Measurements from ENCODE around the gene TAB2.

TAB2 gene

DNA sequence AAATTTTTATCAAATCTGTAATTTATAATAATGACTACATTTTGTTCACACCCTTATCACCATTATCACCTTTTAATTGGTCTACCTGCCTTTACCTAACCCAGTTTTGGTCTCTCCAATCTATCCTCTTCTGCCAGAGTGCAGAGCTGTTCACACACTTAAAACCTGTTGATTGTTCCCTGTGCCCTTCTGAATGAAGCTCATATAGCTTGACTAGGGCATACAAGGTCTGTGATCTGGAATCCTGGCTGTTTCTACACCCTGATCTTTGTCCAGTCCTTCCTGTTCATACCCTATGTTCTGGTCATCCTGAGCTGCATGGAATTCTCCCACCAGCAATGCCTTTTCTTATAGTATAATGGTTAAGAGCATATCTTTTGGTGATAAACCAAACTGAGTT is 53.6 kb downstream of the TAB2 start:
- DNase-seq (ENCODE audit: low read depth in 2 of 2), result no peak

DNA sequence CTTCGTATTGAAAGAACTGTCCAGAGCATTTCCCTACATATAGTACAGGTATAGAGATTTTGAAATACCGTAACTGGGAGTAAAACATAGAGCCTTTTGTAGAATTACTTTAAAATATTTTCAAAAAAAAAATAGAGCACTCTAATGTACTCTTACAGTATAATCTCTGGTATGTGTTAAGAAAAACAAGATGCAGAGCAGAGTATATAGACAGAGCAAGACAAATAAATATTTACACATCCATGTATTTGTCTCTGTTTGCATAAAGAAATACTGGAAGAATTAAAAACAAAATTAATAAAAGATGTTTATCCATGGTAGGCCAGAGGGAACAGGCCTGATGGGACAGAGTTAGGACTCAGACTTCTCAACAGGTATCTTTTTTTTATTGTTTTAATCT is 54.5 kb downstream of the TAB2 start:
- DNase-seq (ENCODE audit: low read depth in 2 of 2), result no peak

DNA sequence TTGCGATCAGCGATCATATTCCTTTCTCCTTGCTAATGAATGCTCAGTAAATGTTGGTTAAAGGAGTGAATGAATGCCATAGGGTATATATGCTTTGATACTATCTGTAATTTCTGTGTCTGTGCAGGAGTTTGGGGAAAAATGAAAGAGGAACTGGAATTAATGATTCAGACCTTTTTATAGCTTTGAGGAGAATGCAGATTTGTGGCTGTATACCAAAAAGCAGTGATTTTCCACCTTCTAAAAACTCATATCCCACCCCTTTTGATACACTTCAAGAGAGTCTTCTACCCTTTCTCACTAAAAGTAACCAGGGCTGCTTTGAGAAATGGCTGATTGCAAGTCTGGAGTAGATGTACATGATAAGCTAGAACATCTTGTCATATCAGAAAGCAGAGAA is 56.0 kb downstream of the TAB2 start:
- no peak for DNase-seq (ENCODE audit: low read depth in 2 of 2)

DNA sequence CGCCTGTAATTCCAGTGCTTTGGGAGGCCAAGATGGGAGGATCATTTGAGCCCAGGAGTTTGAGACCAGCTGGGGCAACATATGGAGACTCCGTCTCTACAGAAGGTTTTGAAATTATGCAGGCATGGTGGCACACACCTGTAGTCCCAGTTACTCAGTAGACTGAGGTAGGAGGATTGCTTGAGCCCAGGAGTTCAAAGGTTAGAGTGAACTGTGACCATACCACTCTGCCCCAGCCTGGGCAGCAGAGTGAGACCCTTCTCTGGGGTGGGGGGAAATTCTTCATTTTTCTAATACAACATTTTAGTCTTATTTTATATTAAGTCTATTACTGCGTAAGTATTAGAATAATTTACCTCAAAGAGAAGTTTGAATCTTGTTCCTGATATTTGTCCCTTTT is 62.5 kb downstream of the TAB2 start:
- DNase-seq (ENCODE audit: low read depth in 2 of 2), result no peak

DNA sequence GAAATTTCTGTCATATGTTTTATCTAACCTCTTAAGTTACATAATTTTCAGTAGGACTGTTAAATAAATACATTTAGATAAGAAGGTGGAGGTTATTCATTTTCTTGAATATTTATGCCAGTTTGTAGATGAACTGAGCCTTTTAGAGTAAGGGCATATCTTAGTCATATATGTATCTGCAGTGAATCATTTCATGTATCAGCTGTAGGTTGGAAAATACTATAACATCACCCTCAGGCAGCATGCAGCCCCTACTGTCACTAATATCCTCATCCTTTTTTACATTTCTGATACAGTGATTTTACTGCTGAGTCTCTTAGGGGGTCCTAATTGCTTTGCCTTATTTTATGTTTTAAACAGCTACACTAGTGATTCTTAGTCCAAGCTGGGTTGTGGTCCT is 63.0 kb downstream of the TAB2 start:
- DNase-seq (ENCODE audit: low read depth in 2 of 2), result no peak

DNA sequence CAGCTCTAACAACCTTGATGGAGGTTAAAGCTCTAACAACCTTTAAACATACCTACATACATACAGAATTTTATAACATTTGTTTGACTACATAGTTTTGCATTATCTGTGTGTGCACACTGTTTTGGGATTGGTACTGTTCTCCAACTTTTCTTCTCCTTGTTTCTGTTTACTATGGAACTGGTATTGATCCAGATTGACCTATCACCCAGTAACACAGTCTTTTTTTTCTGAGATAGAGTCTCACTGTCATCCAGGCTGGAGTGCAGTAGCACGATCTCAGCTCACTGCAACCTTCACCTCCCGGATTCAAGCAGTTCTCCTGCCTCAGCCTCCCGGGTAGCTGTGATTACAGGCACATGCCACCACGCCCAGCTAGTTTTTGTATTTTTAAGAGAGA is 65.9 kb downstream of the TAB2 start:
- no peak for DNase-seq (ENCODE audit: low read depth in 2 of 2)

DNA sequence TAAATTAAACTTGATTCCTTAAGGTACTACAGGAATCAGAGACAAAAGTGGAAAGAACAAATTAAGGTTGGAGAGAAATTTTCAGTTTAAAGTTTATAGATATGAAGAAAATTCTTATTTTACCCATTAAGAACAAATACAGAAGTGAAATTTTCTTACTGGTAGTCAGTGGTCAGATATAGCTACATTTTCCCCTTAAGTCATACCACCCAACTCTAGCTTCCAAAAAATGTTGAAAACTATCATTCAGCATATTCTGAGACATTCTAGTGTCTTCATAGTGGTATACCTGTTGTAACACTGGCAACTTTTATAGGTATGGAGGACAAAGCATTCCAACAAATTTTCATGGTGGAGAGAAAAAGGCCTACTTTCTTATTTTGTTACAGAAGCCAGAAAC is 67.0 kb downstream of the TAB2 start:
- no peak for DNase-seq (ENCODE audit: low read depth in 2 of 2)

DNA sequence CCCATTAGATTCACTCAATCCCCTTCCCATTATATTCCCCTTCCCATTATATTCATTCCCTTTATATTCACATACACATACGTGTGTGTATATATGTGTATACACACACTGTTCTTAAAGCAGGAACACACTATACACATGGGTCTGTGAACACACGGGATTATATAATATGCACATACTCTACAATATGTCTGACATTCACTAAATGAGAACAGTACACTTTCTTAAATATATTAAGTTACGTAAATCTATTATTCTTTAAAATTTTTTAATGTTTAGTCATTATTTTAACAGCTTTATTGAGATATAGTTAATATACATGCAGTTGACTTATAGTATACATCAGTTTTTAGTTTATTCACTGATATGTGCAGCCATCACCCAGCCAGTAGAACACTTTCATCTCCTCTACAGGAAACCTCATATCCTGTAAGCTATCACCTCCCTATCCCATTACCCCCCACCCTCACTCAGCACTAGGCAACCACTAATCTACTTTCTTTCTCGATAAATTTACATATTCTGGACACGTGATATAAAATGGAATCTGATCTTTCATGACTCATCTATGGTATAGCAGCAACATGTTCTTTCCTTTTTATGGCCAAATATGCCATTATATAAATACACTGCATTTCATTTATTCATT is 68.6 kb downstream of the TAB2 start:
- no peak for DNase-seq (ENCODE audit: low read depth in 2 of 2)

DNA sequence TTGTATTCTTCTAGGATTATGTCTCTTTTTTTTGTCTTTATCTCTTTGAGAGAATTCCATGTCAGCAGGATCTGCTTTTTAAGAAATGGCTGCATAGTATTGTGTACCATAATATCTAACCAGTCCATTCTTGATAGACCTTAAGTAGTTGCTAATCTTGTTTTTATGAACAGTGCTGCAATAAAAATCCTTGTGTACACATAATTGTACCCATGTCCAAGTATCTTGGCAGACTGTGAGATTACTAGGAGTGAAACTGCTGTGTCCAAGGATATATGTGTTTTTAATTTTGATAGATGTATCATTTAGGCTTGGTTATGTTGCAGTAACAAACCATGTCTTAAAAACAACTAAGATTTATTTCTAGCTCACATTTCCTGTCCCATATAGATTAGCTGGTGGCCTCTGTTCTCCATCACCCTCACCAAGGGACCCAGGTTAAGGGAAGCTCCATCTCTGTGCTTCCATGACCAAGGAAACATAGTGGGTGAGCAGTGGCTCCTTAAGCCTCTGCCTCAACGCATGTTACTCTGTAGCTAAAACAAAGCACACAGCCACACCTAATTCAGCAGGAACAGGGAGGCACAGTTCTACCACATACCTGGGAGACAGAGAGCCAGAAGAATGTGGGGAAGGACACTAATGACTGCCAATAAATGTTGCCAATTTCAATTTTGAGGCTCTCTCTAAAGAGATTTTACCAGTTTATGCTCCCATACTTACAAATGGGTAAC is 70.4 kb downstream of the TAB2 start:
- no peak for DNase-seq (ENCODE audit: low read depth in 2 of 2)

DNA sequence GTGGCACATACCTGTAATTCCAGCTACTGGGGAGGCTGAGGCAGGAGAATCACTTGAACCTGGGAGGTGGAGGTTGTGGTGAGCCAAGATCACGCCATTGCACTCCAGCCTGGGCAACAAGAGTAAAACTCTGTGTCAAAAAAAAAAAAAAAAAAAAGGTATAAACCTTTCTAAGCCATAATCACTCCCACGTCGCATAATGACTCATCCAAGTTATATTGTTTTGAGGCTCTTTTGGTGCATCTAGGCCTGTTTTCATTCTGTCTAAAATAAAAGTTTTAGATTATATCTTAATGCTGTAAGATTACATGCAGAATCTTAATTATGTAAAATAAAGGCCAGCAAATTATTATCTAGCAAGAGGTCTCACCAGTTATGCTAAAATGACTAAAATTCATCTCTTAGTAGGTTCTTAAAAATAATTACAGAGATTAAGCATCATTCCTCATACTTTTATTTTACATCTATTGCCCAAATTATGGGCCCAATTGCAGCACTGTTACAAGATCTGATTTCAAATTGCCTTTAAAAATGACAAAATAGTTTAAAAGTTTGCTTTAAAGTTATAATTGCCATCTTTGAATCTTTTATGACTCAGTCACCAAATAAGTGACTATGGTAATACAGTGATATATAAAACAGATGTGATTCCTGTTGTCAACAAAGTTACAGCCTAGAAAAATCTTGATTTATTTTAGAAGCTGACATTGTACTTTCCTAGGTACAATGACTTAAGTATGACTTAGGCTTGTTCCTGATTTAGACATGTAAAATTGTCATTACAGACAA is 72.2 kb downstream of the TAB2 start:
- DNase-seq (ENCODE audit: low read depth in 2 of 2), result no peak

DNA sequence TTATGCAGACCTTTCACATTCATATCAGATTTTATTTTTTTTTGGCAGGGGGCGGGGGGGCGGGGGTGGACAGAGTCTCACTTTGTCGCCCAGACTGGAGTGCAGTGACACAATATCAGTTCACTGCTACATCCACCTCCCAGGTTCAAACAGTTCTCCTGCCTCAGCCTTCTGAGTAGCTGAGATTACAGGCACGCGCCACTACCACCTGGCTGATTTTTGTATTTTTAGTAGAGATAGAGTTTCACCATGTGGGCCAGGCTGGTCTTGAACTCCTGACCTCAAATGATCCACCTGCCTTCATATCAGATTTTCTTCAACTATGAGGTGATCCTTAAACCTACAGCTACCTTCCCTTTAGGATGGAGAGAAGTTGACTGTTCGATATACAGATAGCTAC is 74.6 kb downstream of the TAB2 start:
- no peak for DNase-seq (ENCODE audit: low read depth in 2 of 2)

DNA sequence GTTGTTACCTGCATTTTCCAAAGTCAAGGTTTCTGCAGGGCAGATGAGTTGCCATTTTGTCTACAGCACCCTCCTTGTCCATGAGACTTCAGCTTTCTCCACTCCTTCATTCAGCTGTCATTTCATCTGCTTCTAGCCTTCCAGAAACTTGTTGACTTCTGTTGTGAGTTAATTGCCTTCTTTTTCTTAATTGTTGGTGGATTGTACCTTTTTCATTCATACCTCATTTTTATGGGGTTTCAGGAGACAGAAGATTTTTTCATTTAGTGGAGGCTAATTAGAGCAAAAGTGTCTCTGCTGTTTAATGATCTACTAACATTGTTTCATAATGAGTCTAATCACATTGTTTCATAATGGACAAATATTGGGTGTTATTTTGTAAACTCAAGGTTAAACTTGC is 75.0 kb downstream of the TAB2 start:
- no peak for DNase-seq (ENCODE audit: low read depth in 2 of 2)

DNA sequence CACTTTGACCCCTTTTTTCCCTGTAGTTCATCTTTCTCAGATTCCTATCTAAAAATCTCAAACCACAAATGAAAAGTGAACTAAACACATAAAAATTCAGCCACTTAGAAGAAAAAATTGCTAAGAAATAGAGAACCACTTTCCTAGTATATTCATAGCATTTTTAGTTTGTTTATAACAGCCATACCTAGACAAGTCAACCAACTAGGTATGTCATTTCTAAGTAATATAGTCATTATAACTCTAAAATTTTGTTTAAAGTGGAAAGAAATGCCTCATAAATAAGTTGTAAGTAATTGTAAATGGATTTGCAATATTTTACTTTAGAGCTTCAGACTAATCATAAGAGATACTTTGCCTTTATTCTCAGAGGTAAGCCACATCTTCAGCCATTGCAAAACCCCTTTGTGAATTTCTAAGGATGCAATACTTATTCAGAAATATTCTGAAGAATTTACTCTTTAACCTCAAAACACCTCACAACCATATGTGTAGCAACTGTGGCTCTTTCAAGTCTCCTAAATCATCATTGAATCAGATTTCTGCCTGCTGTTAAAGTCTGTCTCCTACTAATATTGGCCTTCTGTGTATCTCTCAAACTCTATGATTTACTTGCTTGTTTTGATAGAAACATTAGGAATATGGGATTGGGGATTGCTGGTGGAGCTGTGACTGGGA is 75.6 kb downstream of the TAB2 start:
- DNase-seq (ENCODE audit: low read depth in 2 of 2), result no peak

DNA sequence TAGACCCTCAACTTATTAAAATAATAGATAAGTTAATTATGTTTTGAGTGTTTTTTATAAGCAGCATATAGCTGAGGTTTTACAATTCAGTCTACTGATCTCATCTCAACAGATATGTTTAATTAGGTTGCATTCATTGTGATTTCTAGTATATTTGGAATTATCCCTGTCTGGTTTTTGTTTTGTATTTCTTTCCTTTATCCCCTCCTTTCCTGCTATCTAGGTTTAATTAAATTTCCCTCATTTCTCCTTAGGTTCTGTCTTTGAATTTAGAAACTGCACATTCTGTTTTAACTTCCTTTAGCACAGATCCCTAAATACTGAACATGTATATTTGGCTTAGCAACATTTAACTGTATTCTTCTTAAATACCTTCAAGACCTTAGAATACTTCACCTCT is 77.7 kb downstream of the TAB2 start:
- no peak for DNase-seq (ENCODE audit: low read depth in 2 of 2)

DNA sequence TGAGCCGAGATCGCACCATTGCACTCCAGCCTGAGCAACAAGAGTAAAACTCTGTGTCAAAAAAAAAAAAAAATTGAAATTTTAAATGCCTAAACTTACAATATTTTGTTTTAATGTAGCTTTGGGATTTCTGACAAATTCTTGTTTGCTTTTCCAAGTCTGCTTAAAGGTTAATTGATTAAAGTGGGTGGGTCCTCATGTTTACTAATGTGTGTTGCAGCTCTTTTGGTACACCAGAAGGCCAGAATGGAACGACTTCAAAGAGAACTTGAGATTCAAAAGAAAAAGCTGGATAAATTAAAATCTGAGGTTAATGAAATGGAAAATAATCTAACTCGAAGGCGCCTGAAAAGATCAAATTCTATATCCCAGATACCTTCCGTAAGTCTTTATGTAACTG is 79.9 kb downstream of the TAB2 start:
- no peak for DNase-seq (ENCODE audit: low read depth in 2 of 2)

DNA sequence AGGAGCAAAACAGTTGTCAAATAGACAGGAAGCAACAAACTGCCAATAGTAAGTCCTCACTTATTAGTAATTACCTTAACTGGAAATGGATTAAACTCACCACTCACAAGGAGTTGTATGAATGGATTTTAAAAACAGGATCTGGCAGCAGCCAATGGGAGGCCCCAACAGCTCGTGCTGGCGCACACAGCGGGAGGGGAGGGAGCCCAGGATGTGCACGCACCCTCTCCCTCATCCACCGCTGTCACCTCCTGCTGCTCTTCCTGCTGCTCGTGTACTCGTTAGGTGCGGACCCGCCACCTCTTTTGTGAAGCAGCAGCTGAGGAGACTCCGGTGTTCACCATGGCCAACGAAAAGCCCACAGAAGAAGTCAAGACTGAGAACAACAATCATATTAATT is 82.5 kb downstream of the TAB2 start, which contains the start of gene SUMO4:
Gene SUMO4 (plus strand): TSS at position 213 of the 400 bp plus-strand sequence. CDS start 130 bp downstream, at position 343.
- DNase-seq (ENCODE audit: low read depth in 2 of 2), result no peak

DNA sequence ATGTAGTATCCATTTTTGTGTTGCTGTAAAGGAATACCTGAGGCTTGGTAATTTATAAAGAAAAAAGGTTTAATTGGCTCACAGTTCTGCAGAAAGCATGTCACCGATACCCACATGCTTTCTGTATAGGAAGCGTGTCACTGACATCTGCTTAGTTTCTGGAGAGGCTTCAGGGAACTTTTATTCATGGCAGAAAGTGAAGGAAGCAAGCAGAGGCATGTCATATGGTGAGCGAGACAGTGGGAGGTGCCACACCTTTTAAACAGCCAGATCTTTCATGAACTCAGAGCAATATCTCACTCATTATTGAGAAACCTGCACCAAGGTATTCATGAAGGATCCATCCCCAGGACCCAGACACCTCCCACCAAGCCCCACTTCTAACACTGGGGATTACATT is 86.0 kb downstream of the TAB2 start:
- no peak for DNase-seq (ENCODE audit: low read depth in 2 of 2)

DNA sequence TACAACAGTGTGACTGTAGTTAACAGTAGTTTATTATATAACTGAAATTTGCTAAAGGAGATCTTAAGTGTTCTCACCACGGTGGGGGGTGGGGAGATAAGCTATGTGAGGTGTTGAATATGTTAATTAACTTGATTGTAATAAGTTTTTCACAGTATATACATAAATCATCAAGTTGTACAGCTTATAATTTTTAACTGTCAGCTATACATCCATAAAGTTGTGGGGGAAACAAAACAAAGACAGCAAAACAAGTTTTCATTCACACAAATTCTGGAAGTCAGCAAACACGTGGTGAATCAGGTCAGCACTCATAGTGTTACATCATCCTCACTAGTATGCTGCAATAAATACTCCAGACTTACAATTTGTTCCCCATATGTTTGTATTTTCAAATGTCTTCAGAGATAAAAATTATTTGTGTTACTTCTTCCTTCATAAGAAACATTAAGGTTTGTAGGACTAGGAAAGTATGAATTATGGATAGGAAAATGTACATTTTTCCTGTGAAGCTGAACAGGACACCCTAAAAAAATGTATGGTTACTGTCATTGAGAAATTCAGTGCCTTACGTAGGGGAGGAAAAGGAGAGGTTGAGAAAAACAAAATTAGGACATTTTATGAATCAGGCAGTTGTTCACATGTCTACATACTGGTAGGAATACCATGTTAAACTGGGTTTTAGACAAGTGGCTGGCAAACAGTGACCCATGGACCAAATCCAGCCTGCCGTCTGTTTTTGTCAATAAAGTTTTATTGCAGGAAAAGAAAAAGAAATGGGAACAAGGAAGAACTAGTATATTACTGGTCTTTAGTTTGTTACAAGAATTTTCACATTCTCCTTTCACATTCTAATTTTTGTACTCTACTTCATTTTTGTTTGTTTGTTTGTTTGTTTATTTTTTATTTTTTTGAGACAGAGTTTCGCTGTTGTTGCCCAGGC is 88.6 kb downstream of the TAB2 start:
- DNase-seq (ENCODE audit: low read depth in 2 of 2), result no peak

DNA sequence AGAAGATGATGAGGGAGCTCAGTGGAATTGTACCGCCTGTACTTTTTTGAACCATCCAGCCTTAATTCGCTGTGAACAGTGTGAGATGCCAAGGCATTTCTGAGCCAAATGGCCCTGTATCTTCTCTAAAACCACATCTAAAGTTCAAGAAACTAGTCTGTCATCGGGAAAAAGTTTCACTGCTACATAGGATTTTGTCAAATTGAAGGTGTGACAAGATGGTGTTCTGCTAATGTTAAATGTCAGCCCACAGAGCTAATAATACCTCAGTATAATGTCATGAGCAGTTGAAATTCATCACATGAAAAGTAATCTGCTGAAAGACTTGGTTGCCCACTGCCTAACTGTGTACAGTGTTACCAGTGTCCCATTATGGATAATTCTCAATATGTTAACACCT is 92.1 kb downstream of the TAB2 start:
- DNase-seq (ENCODE audit: low read depth in 2 of 2), result no peak

DNA sequence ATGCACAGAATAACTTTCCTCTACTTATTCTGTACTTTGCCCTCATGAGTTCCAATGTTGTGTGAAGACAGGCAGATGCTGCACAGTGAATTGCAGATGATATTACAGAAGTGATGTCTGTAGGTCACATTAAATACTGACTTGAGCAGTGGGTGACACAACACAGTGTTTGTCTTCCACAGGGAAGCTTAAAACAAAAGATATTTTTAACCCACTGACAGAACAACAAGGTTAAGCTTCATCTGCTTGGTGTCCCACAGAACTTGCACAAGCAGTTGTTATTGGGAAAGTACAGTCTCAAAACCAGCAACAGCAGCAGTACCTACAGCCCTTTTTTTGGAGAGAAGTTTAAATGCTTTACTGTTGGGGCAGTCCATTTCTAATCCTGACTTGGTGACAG is 93.0 kb downstream of the TAB2 start:
- DNase-seq (ENCODE audit: low read depth in 2 of 2), result no peak

DNA sequence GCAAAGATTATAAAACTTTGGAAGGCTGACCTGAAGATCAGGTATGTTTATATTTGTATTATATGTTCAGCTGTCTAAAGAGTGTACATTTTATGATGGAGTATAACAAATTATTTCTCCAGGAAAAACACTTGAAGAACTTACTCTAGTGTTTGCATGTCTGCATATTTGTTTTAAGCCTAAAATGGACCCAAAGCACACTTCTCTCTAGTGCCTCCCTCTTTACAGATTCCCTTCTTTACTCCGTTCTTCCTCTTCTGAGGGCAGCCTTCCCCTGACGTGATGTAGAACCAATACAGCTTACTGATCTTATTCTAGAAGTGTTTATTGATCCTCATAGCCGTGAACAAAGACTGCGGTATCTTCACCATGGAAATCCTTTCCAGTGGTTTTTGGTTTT is 96.5 kb downstream of the TAB2 start:
- DNase-seq (ENCODE audit: low read depth in 2 of 2), result no peak

Data from stimulated activated CD4-positive, alpha-beta T cell treated with anti-CD3 and anti-CD28 coated beads, Interleukin-12 subunit alpha, Interleukin-12 subunit beta, amount 100 ng/mL, for 24 hours (primary cell).